ENCODE results near the gene MAB21L4.

DNA sequence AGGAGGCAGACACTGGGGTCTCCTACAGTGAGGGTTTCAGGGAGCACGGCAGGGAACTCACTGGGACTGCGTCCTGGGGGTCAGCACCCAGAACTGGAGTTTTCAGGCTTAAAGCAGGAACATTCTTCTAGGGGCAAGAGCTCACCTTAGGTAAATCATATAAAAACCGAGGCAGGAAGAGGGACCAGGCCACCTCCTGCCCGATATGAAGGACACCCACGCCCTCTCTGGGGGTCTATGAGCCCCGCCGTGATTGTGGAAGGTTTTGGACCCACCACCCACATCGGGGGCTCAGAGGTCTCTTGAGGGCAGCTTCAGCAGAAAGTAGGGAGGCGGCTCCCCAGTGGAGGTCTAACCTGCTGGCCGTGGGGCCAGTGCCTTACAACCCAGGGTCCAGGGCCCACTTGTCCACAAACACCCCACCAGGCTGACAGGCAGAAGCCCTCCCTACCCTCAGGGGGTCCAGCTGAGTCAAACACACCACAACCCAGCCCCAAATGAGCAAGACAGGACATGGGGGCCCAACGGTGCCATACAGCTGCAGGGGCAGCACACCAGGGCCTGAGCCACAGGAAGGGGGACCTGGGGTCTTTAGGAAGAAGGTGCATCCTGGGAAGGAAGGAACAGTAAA lies 35.5 kb upstream of the MAB21L4 start:
- TF ChIP-seq YY1 (IDR thresholded peaks at IDR 0.05; ENCODE audit: insufficient read depth, insufficient read length) (no peak), ZNF274 (IDR thresholded peaks at IDR 0.05; ENCODE audit: low read depth, low read length) (no peak), SUZ12 (IDR thresholded peaks at IDR 0.05; ENCODE audit: extremely low read depth, insufficient read depth, insufficient read length) (no peak)
